Ishikawa (cell line): ENCODE data around the gene TAF3.

Experiments
- CEBPB ChIP-seq: IDR thresholded peaks from 2 replicates; pipeline ENCODE4 v1.6.1; 2012
- CREB1 ChIP-seq: IDR thresholded peaks from 2 replicates; pipeline ENCODE4 v1.6.1; 2012; ENCODE audit warnings: low read depth
- EGR1 ChIP-seq: IDR thresholded peaks from 2 replicates; pipeline ENCODE4 v1.6.1; 2012
- EP300 ChIP-seq: IDR thresholded peaks from 2 replicates; pipeline ENCODE4 v1.6.1; 2012; ENCODE audit warnings: borderline replicate concordance
- FOXM1 ChIP-seq: IDR thresholded peaks from 2 replicates; pipeline ENCODE4 v1.6.1; 2012; ENCODE audit warnings: low read depth, borderline replicate concordance
- NFIC ChIP-seq: IDR thresholded peaks from 2 replicates; pipeline ENCODE4 v1.6.1; 2012
- RAD21 ChIP-seq: IDR thresholded peaks from 2 replicates; pipeline ENCODE4 v1.6.1; 2012; ENCODE audit warnings: low read depth
- TAF1 ChIP-seq: IDR thresholded peaks from 2 replicates; pipeline ENCODE4 v1.6.1; 2012; ENCODE audit warnings: low read depth, mild to moderate bottlenecking
- TCF12 ChIP-seq: IDR thresholded peaks from 2 replicates; pipeline ENCODE4 v1.6.1; 2012; ENCODE audit warnings: low read depth
- TEAD4 ChIP-seq: IDR thresholded peaks from 2 replicates; pipeline ENCODE4 v1.6.1; 2012
- YY1 ChIP-seq: IDR thresholded peaks from 2 replicates; pipeline ENCODE4 v1.6.1; 2012; ENCODE audit warnings: low read depth
- ZBTB7A ChIP-seq: IDR thresholded peaks from 2 replicates; pipeline ENCODE4 v1.6.1; 2012; ENCODE audit warnings: low read depth
- TF ChIP-seq, protein P1 (sequence below): IDR thresholded peaks from 2 replicates; pipeline ENCODE4 v1.6.1; 2012
- TF ChIP-seq, protein P2 (sequence below): IDR thresholded peaks from 2 replicates; pipeline ENCODE4 v1.6.1; 2012; ENCODE audit warnings: low read depth, mild to moderate bottlenecking
- TF ChIP-seq, protein P3 (sequence below): IDR thresholded peaks from 2 replicates; pipeline ENCODE4 v1.6.1; 2012

The TAF3 gene

GRCh38 chr10:8041284-8041991 is 223.1 kb downstream of the TAF3 start:
- TF ChIP-seq CREB1: no peak
- TF ChIP-seq EGR1: no peak
- TF ChIP-seq, protein P1, sequence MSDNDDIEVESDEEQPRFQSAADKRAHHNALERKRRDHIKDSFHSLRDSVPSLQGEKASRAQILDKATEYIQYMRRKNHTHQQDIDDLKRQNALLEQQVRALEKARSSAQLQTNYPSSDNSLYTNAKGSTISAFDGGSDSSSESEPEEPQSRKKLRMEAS: no peak
- no peak for TF ChIP-seq CEBPB
- TF ChIP-seq YY1: no peak
- no peak for TF ChIP-seq FOXM1
- TF ChIP-seq RAD21: no peak
- TF ChIP-seq, protein P2, sequence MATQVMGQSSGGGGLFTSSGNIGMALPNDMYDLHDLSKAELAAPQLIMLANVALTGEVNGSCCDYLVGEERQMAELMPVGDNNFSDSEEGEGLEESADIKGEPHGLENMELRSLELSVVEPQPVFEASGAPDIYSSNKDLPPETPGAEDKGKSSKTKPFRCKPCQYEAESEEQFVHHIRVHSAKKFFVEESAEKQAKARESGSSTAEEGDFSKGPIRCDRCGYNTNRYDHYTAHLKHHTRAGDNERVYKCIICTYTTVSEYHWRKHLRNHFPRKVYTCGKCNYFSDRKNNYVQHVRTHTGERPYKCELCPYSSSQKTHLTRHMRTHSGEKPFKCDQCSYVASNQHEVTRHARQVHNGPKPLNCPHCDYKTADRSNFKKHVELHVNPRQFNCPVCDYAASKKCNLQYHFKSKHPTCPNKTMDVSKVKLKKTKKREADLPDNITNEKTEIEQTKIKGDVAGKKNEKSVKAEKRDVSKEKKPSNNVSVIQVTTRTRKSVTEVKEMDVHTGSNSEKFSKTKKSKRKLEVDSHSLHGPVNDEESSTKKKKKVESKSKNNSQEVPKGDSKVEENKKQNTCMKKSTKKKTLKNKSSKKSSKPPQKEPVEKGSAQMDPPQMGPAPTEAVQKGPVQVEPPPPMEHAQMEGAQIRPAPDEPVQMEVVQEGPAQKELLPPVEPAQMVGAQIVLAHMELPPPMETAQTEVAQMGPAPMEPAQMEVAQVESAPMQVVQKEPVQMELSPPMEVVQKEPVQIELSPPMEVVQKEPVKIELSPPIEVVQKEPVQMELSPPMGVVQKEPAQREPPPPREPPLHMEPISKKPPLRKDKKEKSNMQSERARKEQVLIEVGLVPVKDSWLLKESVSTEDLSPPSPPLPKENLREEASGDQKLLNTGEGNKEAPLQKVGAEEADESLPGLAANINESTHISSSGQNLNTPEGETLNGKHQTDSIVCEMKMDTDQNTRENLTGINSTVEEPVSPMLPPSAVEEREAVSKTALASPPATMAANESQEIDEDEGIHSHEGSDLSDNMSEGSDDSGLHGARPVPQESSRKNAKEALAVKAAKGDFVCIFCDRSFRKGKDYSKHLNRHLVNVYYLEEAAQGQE: no peak
- TF ChIP-seq, protein P3, sequence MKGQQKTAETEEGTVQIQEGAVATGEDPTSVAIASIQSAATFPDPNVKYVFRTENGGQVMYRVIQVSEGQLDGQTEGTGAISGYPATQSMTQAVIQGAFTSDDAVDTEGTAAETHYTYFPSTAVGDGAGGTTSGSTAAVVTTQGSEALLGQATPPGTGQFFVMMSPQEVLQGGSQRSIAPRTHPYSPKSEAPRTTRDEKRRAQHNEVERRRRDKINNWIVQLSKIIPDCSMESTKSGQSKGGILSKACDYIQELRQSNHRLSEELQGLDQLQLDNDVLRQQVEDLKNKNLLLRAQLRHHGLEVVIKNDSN: no peak
- TF ChIP-seq TCF12: no peak
- TF ChIP-seq ZBTB7A: no peak
- TF ChIP-seq EP300: no peak
- no peak for TF ChIP-seq TAF1
- no peak for TF ChIP-seq NFIC
- TF ChIP-seq TEAD4: no peak

- no peak for TF ChIP-seq NFIC
- TF ChIP-seq CREB1: no peak
- TF ChIP-seq, protein P3: no peak
- no peak for TF ChIP-seq TCF12
- TF ChIP-seq EGR1: no peak
- TF ChIP-seq, protein P2: no peak
- TF ChIP-seq, protein P1: no peak
Measured at GRCh38 chr10:8041992-8042720, 223.9 kb downstream of the TAF3 start.

DNA sequence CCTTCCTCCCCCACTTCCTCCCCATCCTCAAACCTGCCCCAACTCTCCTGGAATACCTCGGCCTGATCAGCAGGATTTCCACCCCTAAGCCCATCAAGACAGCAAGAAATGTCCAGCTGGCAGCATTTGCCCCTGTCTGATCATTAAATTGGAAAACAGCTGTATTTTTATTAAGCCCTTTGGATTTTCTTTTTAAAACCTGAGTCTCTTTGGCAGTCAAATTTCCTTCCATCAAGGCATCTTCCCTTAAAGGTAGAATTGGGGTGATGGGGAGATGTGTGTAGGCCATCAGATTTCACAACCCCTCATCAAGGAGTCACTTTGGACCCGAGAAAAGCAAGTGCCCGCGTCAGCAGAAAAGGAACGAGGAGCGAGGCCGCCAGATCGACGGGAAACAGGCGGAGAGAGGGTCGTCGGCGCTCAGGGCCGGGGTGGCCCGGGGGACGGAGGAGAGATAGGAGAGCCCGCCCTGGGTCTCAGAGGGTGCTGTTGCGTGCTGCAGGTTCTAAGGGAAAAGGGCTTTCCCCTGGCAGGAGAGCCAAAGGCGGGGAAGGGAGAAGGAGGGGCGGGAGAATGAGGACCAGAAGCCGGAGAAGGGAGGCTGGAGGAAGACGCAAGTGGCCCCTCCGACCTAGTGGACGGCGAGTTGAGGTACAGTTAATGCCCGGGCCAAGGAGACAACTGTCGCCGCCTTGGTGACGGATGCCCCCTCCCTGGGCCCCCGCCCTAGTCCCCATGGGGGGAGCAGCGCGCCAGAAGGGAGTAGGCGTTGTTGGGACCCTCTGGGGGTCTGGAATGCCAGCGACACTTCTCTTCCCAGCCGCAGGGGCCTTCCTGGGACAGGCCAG is 224.6 kb downstream of the TAF3 start:
- TF ChIP-seq TEAD4: no peak
- TF ChIP-seq RAD21: no peak
- no peak for TF ChIP-seq ZBTB7A
- TF ChIP-seq CEBPB: no peak
- no peak for TF ChIP-seq YY1
- TF ChIP-seq CREB1: no peak
- TF ChIP-seq, protein P3: no peak
- TF ChIP-seq NFIC: no peak
- no peak for TF ChIP-seq TCF12
- TF ChIP-seq, protein P2: no peak
- no peak for TF ChIP-seq FOXM1
- TF ChIP-seq EGR1: no peak
- no peak for TF ChIP-seq EP300
- TF ChIP-seq TAF1: no peak
- TF ChIP-seq, protein P1: no peak
